ENCODE measurements around the gene KANK2.

- TF ChIP-seq EZH2 (IDR thresholded peaks at IDR 0.05; ENCODE audit: insufficient read depth, poor library complexity, severe bottlenecking) (no peak), EZH2phosphoT487 (IDR thresholded peaks at IDR 0.05; ENCODE audit: insufficient read depth, low read depth) (no peak)
Measured at GRCh38 chr19:11175920-11176319, 21.4 kb downstream of the KANK2 start.
